OCI-LY3 (cell line): Measurements from ENCODE around the gene SNX4.

Source experiments
- H2AFZ ChIP-seq: fragments of 200-600, 300-600 bp; shearing (Covaris generic); 2 replicates; pipeline ENCODE4 v1.6.0; 2014; ENCODE audit warnings: antibody characterized with exemption, low read depth, low read length
- H3K27ac ChIP-seq: fragments of 200-600, 300-600 bp; sonication (generic); 2 replicates; pipeline ENCODE4 v1.5.1; 2014; ENCODE audit warnings: mild to moderate bottlenecking, low read length, moderate library complexity, mixed read lengths
- H3K27me3 ChIP-seq: fragments of 200-600, 300-600 bp; sonication (generic); 2 replicates; pipeline ENCODE4 v1.6.1; 2014; ENCODE audit warnings: low read depth, low read length, mixed read lengths
- H3K36me3 ChIP-seq: fragments of 200-600, 300-600 bp; sonication (generic); replicated peaks from 2 replicates; pipeline ENCODE3; 2014; ENCODE audit warnings: low read depth, low read length, mixed read lengths
- H3K4me1 ChIP-seq: fragments of 300-600, 200-600 bp; sonication (generic); 2 replicates; pipeline ENCODE4 v1.6.1; 2014; ENCODE audit warnings: low read length, mixed read lengths
- H3K4me2 ChIP-seq: fragments of 200-600, 300-600 bp; sonication (generic); 2 replicates; pipeline ENCODE4 v1.6.1; 2014; ENCODE audit warnings: low read length, mixed read lengths
- H3K4me3 ChIP-seq: fragments of 300-600, 200-600 bp; sonication (generic); 2 replicates; pipeline ENCODE4 v1.5.1; 2014; ENCODE audit warnings: antibody characterized with exemption, mild to moderate bottlenecking, low read length, moderate library complexity
- H3K79me2 ChIP-seq: fragments of 300-600, 200-600 bp; shearing (Covaris generic); 2 replicates; pipeline ENCODE4 v1.6.1; 2014; ENCODE audit warnings: mild to moderate bottlenecking, low read length, mixed read lengths
- H3K9ac ChIP-seq: fragments of 300-600, 200-600 bp; shearing (Covaris generic); 2 replicates; pipeline ENCODE4 v1.6.0; 2014; ENCODE audit warnings: mild to moderate bottlenecking, low read length, moderate library complexity
- H3K9me3 ChIP-seq: fragments of 200-600, 300-600 bp; shearing (Covaris generic); 2 replicates; pipeline ENCODE4 v1.6.1; 2014; ENCODE audit warnings: low read length, mixed read lengths; ENCODE audit not compliant: insufficient read depth
- H4K20me1 ChIP-seq: fragments of 200-600, 300-600 bp; sonication (generic); 2 replicates; pipeline ENCODE4 v1.6.1; 2016; ENCODE audit warnings: low read length, mixed read lengths; ENCODE audit not compliant: insufficient read depth
- EZH2phosphoT487 ChIP-seq: fragments of 200-600 bp; shearing (Covaris generic); IDR thresholded peaks from 2 replicates; pipeline ENCODE4 v1.6.1; 2018; ENCODE audit warnings: antibody characterized with exemption, mixed run types, low read depth
- TF ChIP-seq, protein P1 (sequence below): fragments of 200-600, 300-600 bp; sonication (generic); IDR thresholded peaks from 2 replicates; pipeline ENCODE4 v1.5.1; 2014; ENCODE audit warnings: antibody characterized with exemption, low read length, low read depth

SNX4 gene

DNA sequence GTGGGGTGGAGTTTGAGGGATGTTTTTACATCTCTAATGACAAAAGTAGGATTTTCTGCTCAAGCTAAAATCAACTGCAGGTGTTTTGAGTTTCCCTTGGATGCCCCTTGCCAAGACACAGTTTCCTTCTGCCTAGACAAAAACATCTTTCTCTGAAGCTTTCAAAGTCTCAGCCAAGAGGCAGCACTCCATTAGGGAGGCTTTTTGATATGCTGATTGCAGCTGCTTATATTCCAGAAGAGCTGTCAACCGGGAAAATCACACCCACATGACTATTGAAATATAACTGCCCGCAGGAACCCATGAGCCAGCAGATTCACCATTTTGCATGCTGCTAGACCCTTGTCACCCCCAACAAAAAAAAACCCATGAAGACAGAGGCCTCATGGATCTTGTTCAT lies 117.4 kb downstream of the SNX4 start:
- H3K27me3 ChIP-seq: no peaks in the 10 kb centered on the region
- TF ChIP-seq, protein P1, sequence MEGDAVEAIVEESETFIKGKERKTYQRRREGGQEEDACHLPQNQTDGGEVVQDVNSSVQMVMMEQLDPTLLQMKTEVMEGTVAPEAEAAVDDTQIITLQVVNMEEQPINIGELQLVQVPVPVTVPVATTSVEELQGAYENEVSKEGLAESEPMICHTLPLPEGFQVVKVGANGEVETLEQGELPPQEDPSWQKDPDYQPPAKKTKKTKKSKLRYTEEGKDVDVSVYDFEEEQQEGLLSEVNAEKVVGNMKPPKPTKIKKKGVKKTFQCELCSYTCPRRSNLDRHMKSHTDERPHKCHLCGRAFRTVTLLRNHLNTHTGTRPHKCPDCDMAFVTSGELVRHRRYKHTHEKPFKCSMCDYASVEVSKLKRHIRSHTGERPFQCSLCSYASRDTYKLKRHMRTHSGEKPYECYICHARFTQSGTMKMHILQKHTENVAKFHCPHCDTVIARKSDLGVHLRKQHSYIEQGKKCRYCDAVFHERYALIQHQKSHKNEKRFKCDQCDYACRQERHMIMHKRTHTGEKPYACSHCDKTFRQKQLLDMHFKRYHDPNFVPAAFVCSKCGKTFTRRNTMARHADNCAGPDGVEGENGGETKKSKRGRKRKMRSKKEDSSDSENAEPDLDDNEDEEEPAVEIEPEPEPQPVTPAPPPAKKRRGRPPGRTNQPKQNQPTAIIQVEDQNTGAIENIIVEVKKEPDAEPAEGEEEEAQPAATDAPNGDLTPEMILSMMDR: no peak
- TF ChIP-seq EZH2phosphoT487: no peak
- H3K4me2 ChIP-seq: no peak overlapping the region
- peaks cover 11% of the 10 kb centered on the region; the same call in 1 of the 2 replicates for H3K9me3 ChIP-seq
- no peak overlapping the region for H2AFZ ChIP-seq
- H3K4me3 ChIP-seq: no peak overlapping the region
- H3K79me2 ChIP-seq: no peaks in the 10 kb centered on the region
- no peaks in the 10 kb centered on the region for H4K20me1 ChIP-seq
- H3K36me3 ChIP-seq: peaks cover 7% of the 10 kb centered on the region
- H3K9ac ChIP-seq: no peak overlapping the region
- no peak overlapping the region for H3K27ac ChIP-seq
- peaks cover 52% of the 10 kb centered on the region for H3K4me1 ChIP-seq

DNA sequence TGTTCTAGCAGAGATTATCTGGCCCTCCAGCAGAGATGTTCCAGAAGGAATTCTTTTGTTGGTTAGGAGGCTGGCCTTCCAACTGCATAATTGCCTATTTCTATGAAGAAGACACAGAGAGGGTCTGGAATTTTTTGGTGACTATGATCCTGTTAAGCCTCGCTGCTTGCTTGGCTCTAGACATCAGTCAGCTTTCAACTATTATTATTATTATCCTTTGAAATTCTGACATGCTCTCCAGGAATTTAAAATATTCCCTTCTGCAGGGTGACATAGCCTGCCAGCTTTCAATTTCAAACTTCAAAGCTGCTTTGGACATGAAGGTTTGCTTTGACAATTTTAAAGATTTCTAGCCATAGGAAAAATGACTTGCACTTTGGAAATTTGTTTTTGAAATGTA lies 118.6 kb downstream of the SNX4 start:
- Histone ChIP-seq H3K36me3 (peaks cover 7% of the 10 kb centered on the region), H3K27ac (no peak overlapping the region), H3K4me3 (no peak overlapping the region), H3K79me2 (no peaks in the 10 kb centered on the region), H3K9ac (no peak overlapping the region), H3K4me2 (no peak overlapping the region), H2AFZ (no peak overlapping the region), H3K4me1 (peaks cover 52% of the 10 kb centered on the region), H3K9me3 (peaks cover 9% of the 10 kb centered on the region; the same call in 1 of the 2 replicates), H4K20me1 (no peaks in the 10 kb centered on the region), H3K27me3 (no peaks in the 10 kb centered on the region)
- no peak for TF ChIP-seq EZH2phosphoT487
- TF ChIP-seq, protein P1: no peak

DNA sequence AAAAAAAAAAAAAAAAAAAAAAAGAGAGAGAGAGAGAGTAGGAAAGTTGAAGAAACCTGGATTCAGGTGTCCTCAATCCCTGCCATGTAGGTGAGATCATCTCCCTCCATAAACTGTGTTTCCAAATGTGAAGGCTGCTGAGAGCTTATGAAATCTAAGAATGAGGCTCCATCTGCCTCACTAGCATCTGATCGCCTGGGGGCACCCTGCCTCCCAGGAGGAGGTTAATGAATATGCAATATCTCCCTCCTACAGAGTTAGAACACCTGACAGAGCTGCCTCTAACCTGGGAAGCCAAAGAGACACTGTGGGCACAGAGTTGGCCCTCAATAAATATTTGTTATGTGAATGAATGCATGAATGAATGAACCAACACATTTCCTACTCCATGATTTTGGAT lies 121.0 kb downstream of the SNX4 start:
- no peak overlapping the region for H3K4me3 ChIP-seq
- H3K27me3 ChIP-seq: no peaks in the 10 kb centered on the region
- H3K36me3 ChIP-seq: no peaks in the 10 kb centered on the region
- H3K9ac ChIP-seq: no peak overlapping the region
- H3K79me2 ChIP-seq: no peaks in the 10 kb centered on the region
- no peak overlapping the region for H2AFZ ChIP-seq
- H3K27ac ChIP-seq: no peak overlapping the region
- H3K4me2 ChIP-seq: no peak overlapping the region; the same call in 1 of the 2 replicates
- no peak for TF ChIP-seq EZH2phosphoT487
- TF ChIP-seq, protein P1: peak; percentile 54
- H3K4me1 ChIP-seq: peaks cover 37% of the 10 kb centered on the region
- no peaks in the 10 kb centered on the region for H3K9me3 ChIP-seq
- no peaks in the 10 kb centered on the region for H4K20me1 ChIP-seq
